NCI-H1417 (cell line): Measurements from ENCODE around the gene PDE3B.
A peak's percentile ranks its signal among the peaks of the same experiment; 100 is the strongest.
"Not testable (repeated sequence)": the region's sequence is repeated elsewhere in the genome, so short reads cannot be mapped to it uniquely, and the experiment has no call there.

Experiments
- DNase-seq, 3 experiments: peaks; one replicate each; lab custom pipeline; 2025; lab: John Stamatoyannopoulos, UW

The PDE3B gene

GRCh38 chr11:14676068-14676467 lies 32.5 kb downstream of the PDE3B start:
- DNase-seq: no peak

GRCh38 chr11:14677146-14677545 lies 33.5 kb downstream of the PDE3B start:
- DNase-seq: no peak

GRCh38 chr11:14678350-14678749 lies 34.7 kb downstream of the PDE3B start:
- DNase-seq: no peak

GRCh38 chr11:14679662-14680061 lies 36.1 kb downstream of the PDE3B start:
- DNase-seq: no peak

GRCh38 chr11:14684234-14684915 lies 40.8 kb downstream of the PDE3B start:
- not testable (repeated sequence) for DNase-seq

- DNase-seq: peak in 1 of 3 experiments; percentile 22
These were observed 43.9 kb downstream of the PDE3B start for GRCh38 chr11:14687456-14687855.

- peak; percentile 4 to 39 (median 11) for DNase-seq
These were observed 44.5 kb downstream of the PDE3B start for GRCh38 chr11:14687943-14688627.

GRCh38 chr11:14695656-14696055 lies 52.1 kb downstream of the PDE3B start:
- DNase-seq: not testable (repeated sequence)

GRCh38 chr11:14698771-14699170 lies 55.2 kb downstream of the PDE3B start:
- DNase-seq: no peak

GRCh38 chr11:14700593-14700992 lies 57.0 kb downstream of the PDE3B start:
- DNase-seq: no peak

GRCh38 chr11:14702760-14703159 lies 59.2 kb downstream of the PDE3B start:
- no peak for DNase-seq

- no peak for DNase-seq
These were observed 60.1 kb downstream of the PDE3B start for GRCh38 chr11:14703731-14704130.

GRCh38 chr11:14705067-14705466 lies 61.5 kb downstream of the PDE3B start:
- no peak for DNase-seq

- no peak for DNase-seq
These were observed 70.1 kb downstream of the PDE3B start for GRCh38 chr11:14713496-14714244.

- peak in 2 of 3 experiments; percentile 47 to 78 for DNase-seq
These were observed 72.1 kb downstream of the PDE3B start for GRCh38 chr11:14715669-14716068.

- DNase-seq: no peak
These were observed 78.9 kb downstream of the PDE3B start for GRCh38 chr11:14722496-14722895.

GRCh38 chr11:14725150-14725549 lies 81.5 kb downstream of the PDE3B start:
- no peak for DNase-seq

- no peak for DNase-seq
These were observed 83.6 kb downstream of the PDE3B start for GRCh38 chr11:14727215-14727614.

GRCh38 chr11:14727746-14728145 lies 84.1 kb downstream of the PDE3B start:
- no peak for DNase-seq

- not testable (repeated sequence) for DNase-seq
These were observed 96.9 kb downstream of the PDE3B start for GRCh38 chr11:14740539-14740938.

GRCh38 chr11:14741195-14741594 lies 97.6 kb downstream of the PDE3B start:
- DNase-seq: no peak

GRCh38 chr11:14742849-14743559 lies 99.4 kb downstream of the PDE3B start:
- DNase-seq: no peak
